LNCAP (cell line): ENCODE results near the gene SEMA5A.

Source experiments
- CTCF ChIP-seq: fragments of 450-650 bp; IDR thresholded peaks from 2 replicates; pipeline ENCODE4 v1.5.1; 2017; ENCODE audit warnings: mild to moderate bottlenecking

Gene SEMA5A

DNA sequence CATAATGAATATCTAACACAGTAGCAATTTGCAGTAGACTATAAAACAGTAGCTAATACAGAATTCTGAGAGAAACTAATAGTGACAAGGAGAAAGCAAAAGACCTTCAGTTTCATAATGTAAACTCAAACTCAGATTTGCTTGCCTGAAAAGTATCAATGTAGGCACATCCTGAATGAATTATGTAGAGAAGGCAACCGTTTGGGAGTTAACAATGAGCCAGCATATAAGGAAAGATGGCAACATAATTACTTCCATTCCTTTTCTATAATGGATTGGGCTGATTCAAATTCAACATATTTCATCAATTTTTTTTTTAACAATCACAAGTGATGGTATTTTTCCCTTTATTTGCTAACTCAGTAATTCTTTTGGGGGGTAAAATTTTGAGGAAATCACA, 261.6 kb downstream of the SEMA5A start:
- TF ChIP-seq CTCF: no peak

- no peak for TF ChIP-seq CTCF
These were observed 262.4 kb downstream of the SEMA5A start for GRCh38 chr5:9283473-9283872.

GRCh38 chr5:9283021-9283420, 262.9 kb downstream of the SEMA5A start:
- TF ChIP-seq CTCF: no peak

GRCh38 chr5:9282211-9282610, 263.7 kb downstream of the SEMA5A start:
- no peak for TF ChIP-seq CTCF

- no peak for TF ChIP-seq CTCF
These were observed 266.1 kb downstream of the SEMA5A start for GRCh38 chr5:9279774-9280173.

GRCh38 chr5:9278921-9279603, 266.8 kb downstream of the SEMA5A start:
- TF ChIP-seq CTCF: no peak

DNA sequence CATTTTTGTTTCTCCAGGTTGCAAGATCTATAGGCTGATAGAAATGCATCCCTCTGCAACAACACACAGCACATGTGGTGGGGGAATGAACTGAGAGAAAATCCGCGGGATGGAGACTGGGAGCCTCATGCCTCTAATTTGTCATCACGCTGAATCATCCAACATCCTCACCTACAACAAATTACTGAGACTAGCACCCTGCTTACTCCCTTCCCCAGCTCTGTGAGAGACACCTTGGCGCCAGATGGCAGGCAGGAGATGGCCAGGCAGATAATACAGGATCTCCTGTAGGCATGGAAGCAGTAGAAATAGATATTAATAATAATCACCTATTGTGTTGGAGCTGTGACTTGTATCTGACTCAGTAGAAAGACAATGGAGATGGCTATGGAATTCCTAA, 276.9 kb downstream of the SEMA5A start:
- TF ChIP-seq CTCF: no peak

- no peak for TF ChIP-seq CTCF
These were observed 277.6 kb downstream of the SEMA5A start for GRCh38 chr5:9268226-9268625.
